ENCODE data around the gene FMN1. TPM values are rescaled to one million over a fixed set of nuclear protein-coding genes. Genes with fewer than 3 reads are reported as not detected.

The FMN1 gene
- total and polyA plus RNA-seq, 11 donors, result 0.61 to 10.6 (median 3.6) TPM

GRCh38 chr15:32871883-32872282 is 322.6 kb downstream of the FMN1 start:
- 68 to 85% (median 73%) methylated on average over 2 of the region's 2 CpGs for WGBS, 4 donors
- H3K4me1 ChIP-seq, result peaks cover 0 to 18% (median 0%) of the 10 kb centered on the region in 12 donors
- H3K27ac ChIP-seq, result peak overlapping the region in 5 of 12 donors; percentile 28 to 62 (median 55)
- intact Hi-C loops (cut with DNase I), result no loop called here
- H3K36me3 ChIP-seq, result no peaks in the 10 kb centered on the region
- no peak for DNase-seq
- no peaks in the 10 kb centered on the region for H3K27me3 ChIP-seq
- TF ChIP-seq POLR2A (IDR thresholded peaks at IDR 0.05), result no peak
- TF ChIP-seq CTCF (IDR thresholded peaks at IDR 0.05), result no peak
- H3K9me3 ChIP-seq, result no peaks in the 10 kb centered on the region
- H3K4me3 ChIP-seq, result no peak overlapping the region
- no peak for ATAC-seq

DNA sequence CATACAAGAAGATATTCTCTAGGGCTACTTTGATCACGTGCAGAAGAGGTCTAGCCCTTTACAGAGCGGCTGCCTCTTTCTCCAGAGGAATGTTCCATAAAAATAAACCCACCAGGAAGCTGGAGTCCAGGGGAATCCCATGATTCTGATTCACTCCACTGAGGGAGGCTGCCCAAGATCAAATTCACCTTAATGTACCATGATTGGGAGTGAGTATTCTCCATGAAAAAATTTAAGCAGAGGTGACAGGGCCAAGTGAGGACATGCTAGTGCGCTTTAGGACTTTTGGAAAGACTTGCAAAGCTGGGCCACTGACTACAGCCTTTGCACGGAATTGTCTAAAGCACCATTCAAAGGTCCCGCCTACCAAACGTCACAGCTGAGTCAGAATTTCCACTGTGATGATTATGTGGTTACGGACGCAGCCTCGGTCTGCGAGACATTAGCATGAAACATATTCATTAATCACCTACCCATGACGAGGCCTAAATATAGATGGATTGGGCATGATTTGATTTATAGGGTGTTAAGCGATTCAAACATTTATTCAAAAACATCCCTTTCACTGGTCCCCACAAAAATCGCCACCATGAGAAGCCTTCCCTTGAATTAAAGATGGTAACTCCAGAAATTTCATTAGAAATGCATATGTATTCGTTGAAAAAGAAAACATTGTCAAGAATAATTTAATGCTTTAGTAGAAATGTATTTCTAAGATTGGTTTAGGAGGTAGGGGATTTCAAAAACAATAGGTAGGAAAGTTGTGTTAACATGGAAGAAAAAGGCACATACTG is 324.1 kb downstream of the FMN1 start:
- DNase-seq (no peak), ATAC-seq (no peak)
- no peaks in the 10 kb centered on the region for H3K36me3 ChIP-seq
- H3K4me1 ChIP-seq, result peaks cover 0 to 18% (median 0%) of the 10 kb centered on the region in 12 donors
- H3K4me3 ChIP-seq, result no peak overlapping the region
- H3K9me3 ChIP-seq, result no peaks in the 10 kb centered on the region
- intact Hi-C loops (cut with DNase I), result no loop called here
- 80 to 86% (median 84%) methylated on average over 14 of the region's 14 CpGs for WGBS, 4 donors
- H3K27me3 ChIP-seq, result no peaks in the 10 kb centered on the region
- H3K27ac ChIP-seq, result no peak overlapping the region
- no peak for TF ChIP-seq CTCF (IDR thresholded peaks at IDR 0.05)
- no peak for TF ChIP-seq POLR2A (IDR thresholded peaks at IDR 0.05)

DNA sequence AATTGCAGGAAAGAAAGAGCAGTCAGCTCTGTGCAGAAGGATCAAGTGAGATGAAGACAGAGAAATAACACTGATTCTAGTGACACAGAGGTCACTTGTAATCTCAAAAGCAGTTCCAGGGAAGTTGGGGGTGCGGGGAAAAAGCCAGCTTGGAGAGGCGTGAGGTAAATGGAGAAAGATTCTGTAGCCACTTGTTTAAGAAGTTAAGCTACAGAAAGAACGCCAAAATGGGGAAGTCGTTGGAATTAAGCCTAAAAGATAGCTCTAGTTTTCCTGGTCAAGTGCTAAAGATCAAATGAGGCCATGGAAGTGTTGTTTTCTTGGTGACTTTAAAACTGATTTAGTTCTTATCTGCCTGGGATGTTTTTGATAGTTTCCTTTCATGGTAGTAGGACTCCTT is 324.7 kb downstream of the FMN1 start:
- DNase-seq, result no peak
- no peak overlapping the region for H3K4me3 ChIP-seq
- H3K9me3 ChIP-seq, result no peaks in the 10 kb centered on the region
- ATAC-seq, result no peak
- WGBS, 4 donors, result 42 to 58% (median 47%) methylated on average over 4 of the region's 4 CpGs
- H3K36me3 ChIP-seq, result no peaks in the 10 kb centered on the region
- no peak for TF ChIP-seq CTCF (IDR thresholded peaks at IDR 0.05)
- TF ChIP-seq POLR2A (IDR thresholded peaks at IDR 0.05), result no peak
- H3K27ac ChIP-seq, result no peak overlapping the region
- H3K4me1 ChIP-seq, result peaks cover 0 to 18% (median 0%) of the 10 kb centered on the region in 12 donors
- H3K27me3 ChIP-seq, result no peaks in the 10 kb centered on the region
- intact Hi-C loops (cut with DNase I), result no loop called here

DNA sequence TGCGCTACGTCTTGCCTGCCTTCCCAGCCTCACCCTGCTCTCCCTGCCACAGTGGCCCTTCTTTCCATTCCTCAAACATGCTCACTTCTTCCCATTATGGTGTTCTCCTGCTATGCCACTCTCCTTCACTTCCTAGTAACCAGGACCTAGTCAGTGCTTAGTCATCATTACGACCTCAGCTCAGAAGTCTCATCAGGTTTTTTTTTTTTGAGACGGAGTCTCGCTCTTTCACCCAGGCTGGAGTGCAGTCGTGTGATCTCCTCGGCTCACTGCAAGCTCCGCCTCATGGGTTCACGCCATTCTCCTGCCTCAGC is 327.2 kb downstream of the FMN1 start:
- ATAC-seq (peak in 1 of 4 donors; percentile 36), DNase-seq (no peak)
- peaks cover 0 to 13% (median 0%) of the 10 kb centered on the region in 12 donors for H3K4me1 ChIP-seq
- TF ChIP-seq CTCF (IDR thresholded peaks at IDR 0.05) (no peak), POLR2A (IDR thresholded peaks at IDR 0.05) (no peak)
- H3K27me3 ChIP-seq, result no peaks in the 10 kb centered on the region
- WGBS, 4 donors, result 86 to 91% (median 87%) methylated on average over 9 of the region's 9 CpGs
- no peaks in the 10 kb centered on the region for H3K36me3 ChIP-seq
- no peaks in the 10 kb centered on the region for H3K9me3 ChIP-seq
- intact Hi-C loops (cut with DNase I), result no loop called here
- H3K27ac ChIP-seq, result peak overlapping the region in 1 of 12 donors; percentile 30
- H3K4me3 ChIP-seq, result no peak overlapping the region
